H9 (cell line): Measurements from ENCODE around the gene RNF227. TPM values are rescaled to one million over a fixed set of nuclear protein-coding genes. Genes with fewer than 3 reads are reported as not detected.

Experiments used
- DNase-seq: peaks from one replicate; pipeline ENCODE4 v3.0.0-alpha.2; 2017
- H2AFZ ChIP-seq: one replicate; pipeline ENCODE4 v1.6.1; 2013; ENCODE audit warnings: mild to moderate bottlenecking, low read length, control low read depth, moderate library complexity
- H2AK5ac ChIP-seq: 2 replicates; pipeline ENCODE4 v1.6.1; 2013; ENCODE audit warnings: low read length, control low read depth, mixed read lengths; ENCODE audit not compliant: insufficient read length
- H2BK120ac ChIP-seq: one replicate; pipeline ENCODE4 v1.6.1; 2013; ENCODE audit warnings: low read depth, mild to moderate bottlenecking, low read length, control low read depth, inconsistent platforms; ENCODE audit not compliant: poor library complexity, severe bottlenecking
- H2BK12ac ChIP-seq: 2 replicates; pipeline ENCODE4 v1.6.1; 2013; ENCODE audit warnings: low read length, control low read depth, mixed read lengths, low read depth; ENCODE audit not compliant: insufficient read length
- H2BK15ac ChIP-seq: 2 replicates; pipeline ENCODE4 v1.6.1; 2013; ENCODE audit warnings: low read depth, low read length, control low read depth
- H2BK20ac ChIP-seq: one replicate; pipeline ENCODE4 v1.6.1; 2013; ENCODE audit warnings: low read depth, mild to moderate bottlenecking, low read length, control low read depth, inconsistent platforms; ENCODE audit not compliant: poor library complexity, severe bottlenecking
- H2BK5ac ChIP-seq: 2 replicates; pipeline ENCODE4 v1.6.1; 2013; ENCODE audit warnings: low read length, control low read depth, mixed read lengths; ENCODE audit not compliant: insufficient read length
- H3K14ac ChIP-seq: 2 replicates; pipeline ENCODE4 v1.6.1; 2013; ENCODE audit warnings: low read length, control low read depth; ENCODE audit not compliant: insufficient read depth
- H3K18ac ChIP-seq: 2 replicates; pipeline ENCODE4 v1.6.1; 2013; ENCODE audit warnings: low read depth, mild to moderate bottlenecking, mixed read lengths, low read length, control low read depth; ENCODE audit not compliant: insufficient read length
- H3K23ac ChIP-seq: 2 replicates; pipeline ENCODE4 v1.6.1; 2013; ENCODE audit warnings: low read length, control low read depth, mixed read lengths, low read depth; ENCODE audit not compliant: insufficient read length
- H3K23me2 ChIP-seq: 2 replicates; pipeline ENCODE4 v1.6.1; 2013; ENCODE audit warnings: low read depth, mild to moderate bottlenecking, mixed read lengths, low read length, control low read depth; ENCODE audit not compliant: insufficient read length, poor library complexity, severe bottlenecking
- H3K27ac ChIP-seq: 2 replicates; pipeline ENCODE4 v1.5.1; 2013; ENCODE audit warnings: low read length, control low read depth, mixed read lengths, low read depth; ENCODE audit not compliant: insufficient read length
- H3K27me3 ChIP-seq: 2 replicates; pipeline ENCODE4 v1.6.1; 2013; ENCODE audit warnings: low read length, control low read depth, inconsistent platforms; ENCODE audit not compliant: insufficient read depth
- H3K4ac ChIP-seq: 2 replicates; pipeline ENCODE4 v1.6.1; 2013; ENCODE audit warnings: low read depth, mild to moderate bottlenecking, control low read depth, inconsistent platforms, low read length, moderate library complexity
- H3K4me1 ChIP-seq: 2 replicates; pipeline ENCODE4 v1.6.1; 2013; ENCODE audit warnings: low read length, control low read depth, inconsistent platforms; ENCODE audit not compliant: insufficient read depth
- H3K4me2 ChIP-seq: 2 replicates; pipeline ENCODE4 v1.6.1; 2013; ENCODE audit warnings: low read length, control low read depth, mixed read lengths; ENCODE audit not compliant: insufficient read length, insufficient read depth
- H3K56ac ChIP-seq: 2 replicates; pipeline ENCODE4 v1.6.1; 2013; ENCODE audit warnings: low read depth, mild to moderate bottlenecking, mixed read lengths, low read length, control low read depth; ENCODE audit not compliant: insufficient read length
- H3K79me1 ChIP-seq: 2 replicates; pipeline ENCODE4 v1.6.1; 2013; ENCODE audit warnings: low read depth, mild to moderate bottlenecking, moderate library complexity, low read length, control low read depth, inconsistent platforms; ENCODE audit not compliant: insufficient read depth, poor library complexity, severe bottlenecking
- H3K79me2 ChIP-seq: 2 replicates; pipeline ENCODE4 v1.6.1; 2013; ENCODE audit warnings: low read length, control low read depth, inconsistent platforms; ENCODE audit not compliant: insufficient read depth
- H3K9ac ChIP-seq: 2 replicates; pipeline ENCODE4 v1.6.1; 2013; ENCODE audit warnings: low read length, control low read depth, mixed read lengths; ENCODE audit not compliant: insufficient read length; ENCODE audit errors: extremely low read depth
- H3K9me3 ChIP-seq: one replicate; pipeline ENCODE4 v1.6.1; 2013; ENCODE audit warnings: low read depth, low read length, inconsistent platforms; ENCODE audit not compliant: control insufficient read depth
- H3T11ph ChIP-seq: one replicate; pipeline ENCODE4 v1.6.1; 2013; ENCODE audit warnings: mild to moderate bottlenecking, low read length, control low read depth, inconsistent platforms
- H4K20me1 ChIP-seq: one replicate; pipeline ENCODE4 v1.6.1; 2013; ENCODE audit not compliant: control insufficient read depth, insufficient read length, insufficient read depth
- H4K5ac ChIP-seq: 2 replicates; pipeline ENCODE4 v1.6.1; 2013; ENCODE audit warnings: low read depth, mild to moderate bottlenecking, mixed read lengths, low read length, control low read depth; ENCODE audit not compliant: insufficient read length
- H4K8ac ChIP-seq: replicated peaks from 2 replicates; pipeline ENCODE4 v1.6.1; 2013; ENCODE audit warnings: low read length, control low read depth, mixed read lengths, low read depth; ENCODE audit not compliant: insufficient read length
- H4K91ac ChIP-seq: 2 replicates; pipeline ENCODE4 v1.6.1; 2013; ENCODE audit warnings: low read depth, mild to moderate bottlenecking, moderate library complexity, mixed read lengths, low read length, control low read depth; ENCODE audit not compliant: insufficient read length
- H3K27ac Mint-ChIP-seq, 3 experiments: 2 replicates in 2 of 3; 3 replicates in 1 of 3; pipeline ENCODE4 v1.8.0; 2020 to 2021; ENCODE audit warnings: mixed read lengths in 3 of 3, mild to moderate bottlenecking in 1 of 3, moderate library complexity in 1 of 3
- H3K27me3 Mint-ChIP-seq: 2 replicates; pipeline ENCODE4 v1.8.0; 2021; ENCODE audit warnings: low read depth, mild to moderate bottlenecking, moderate library complexity, mixed read lengths
- H3K36me3 Mint-ChIP-seq, 3 experiments: 2 replicates in 2 of 3; 3 replicates in 1 of 3; pipeline ENCODE4 v1.8.0; 2020 to 2021; ENCODE audit warnings: low read depth in 3 of 3, mixed read lengths in 3 of 3; ENCODE audit not compliant: insufficient read depth in 1 of 3
- H3K4me1 Mint-ChIP-seq, 2 experiments: 2 replicates each; pipeline ENCODE4 v1.8.0; 2020; ENCODE audit warnings: mixed read lengths in 2 of 2
- H3K4me3 Mint-ChIP-seq, 2 experiments: 2 replicates in 1 of 2; 3 replicates in 1 of 2; pipeline ENCODE4 v1.8.0; 2020 to 2021; ENCODE audit warnings: mild to moderate bottlenecking in 2 of 2, mixed read lengths in 2 of 2, moderate library complexity in 1 of 2
- H3K9me3 Mint-ChIP-seq, 2 experiments: 2 replicates in 1 of 2; 3 replicates in 1 of 2; pipeline ENCODE4 v1.8.0; 2020; ENCODE audit warnings: mild to moderate bottlenecking in 2 of 2, mixed read lengths in 2 of 2, moderate library complexity in 1 of 2
- WGBS: extraction: QIAGEN DNeasy Blood & Tissue Kit; methylation state at CpG from one replicate; pipeline ENCODE4 v1.1.7; 2013; ENCODE audit warnings: missing lambda C conversion rate, low lambda C conversion rate, mixed read lengths; ENCODE audit not compliant: insufficient read length; ENCODE audit errors: extremely low coverage; 5-methylcytosine and 5-hydroxymethylcytosine counted together
- total RNA-seq: library from RNA; stranded (reverse); gene quantifications from 2 replicates; pipeline ENCODE4 v1.2.1, GENCODE V29; 2021
- TF ChIP-seq, protein P1 (sequence below): fragments of 200-600 bp; sonication (generic); conservative IDR thresholded peaks from 3 replicates; pipeline ENCODE4 v1.8.0; 2021; ENCODE audit warnings: antibody characterized with exemption, mild to moderate bottlenecking

RNF227 gene
- total RNA-seq, 1 experiment from 2014 or later, result 1.9 TPM

GRCh38 chr17:7884581-7885366 lies 31.3 kb downstream of the RNF227 start:
- peak overlapping the region; percentile 75; the same call in 1 of the 2 replicates for H3K14ac ChIP-seq
- Mint-ChIP-seq H3K4me1 (peaks cover 3 to 4% of the 10 kb centered on the region in 2 experiments), H3K36me3 (no peaks in the 10 kb centered on the region), H3K27ac (no peak overlapping the region), H3K27me3 (no peaks in the 10 kb centered on the region; the same call in none of the 2 replicates), H3K9me3 (no peaks in the 10 kb centered on the region), H3K4me3 (peak overlapping the region; percentile 68 to 80)
- no peaks in the 10 kb centered on the region for H3K79me2 ChIP-seq
- no peaks in the 10 kb centered on the region for H4K20me1 ChIP-seq
- no peak overlapping the region for H3K9ac ChIP-seq
- H3K23ac ChIP-seq, result no peak overlapping the region
- WGBS, result no CpG with 5 or more reads among the region's 100 CpGs
- no peak overlapping the region for H2AK5ac ChIP-seq
- no peaks in the 10 kb centered on the region for H3K4me1 ChIP-seq
- no peaks in the 10 kb centered on the region; the same call in 1 of the 2 replicates for H3K27me3 ChIP-seq
- TF ChIP-seq, protein P1, sequence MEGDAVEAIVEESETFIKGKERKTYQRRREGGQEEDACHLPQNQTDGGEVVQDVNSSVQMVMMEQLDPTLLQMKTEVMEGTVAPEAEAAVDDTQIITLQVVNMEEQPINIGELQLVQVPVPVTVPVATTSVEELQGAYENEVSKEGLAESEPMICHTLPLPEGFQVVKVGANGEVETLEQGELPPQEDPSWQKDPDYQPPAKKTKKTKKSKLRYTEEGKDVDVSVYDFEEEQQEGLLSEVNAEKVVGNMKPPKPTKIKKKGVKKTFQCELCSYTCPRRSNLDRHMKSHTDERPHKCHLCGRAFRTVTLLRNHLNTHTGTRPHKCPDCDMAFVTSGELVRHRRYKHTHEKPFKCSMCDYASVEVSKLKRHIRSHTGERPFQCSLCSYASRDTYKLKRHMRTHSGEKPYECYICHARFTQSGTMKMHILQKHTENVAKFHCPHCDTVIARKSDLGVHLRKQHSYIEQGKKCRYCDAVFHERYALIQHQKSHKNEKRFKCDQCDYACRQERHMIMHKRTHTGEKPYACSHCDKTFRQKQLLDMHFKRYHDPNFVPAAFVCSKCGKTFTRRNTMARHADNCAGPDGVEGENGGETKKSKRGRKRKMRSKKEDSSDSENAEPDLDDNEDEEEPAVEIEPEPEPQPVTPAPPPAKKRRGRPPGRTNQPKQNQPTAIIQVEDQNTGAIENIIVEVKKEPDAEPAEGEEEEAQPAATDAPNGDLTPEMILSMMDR, result no peak
- no peak overlapping the region for H2AFZ ChIP-seq
- no peaks in the 10 kb centered on the region for H3K9me3 ChIP-seq
- no peak overlapping the region for H4K8ac ChIP-seq
- peak overlapping the region; percentile 43 for H3K4me2 ChIP-seq
- no peak overlapping the region for H3K4ac ChIP-seq
- no peak overlapping the region for H3K56ac ChIP-seq
- no peak overlapping the region for H3K18ac ChIP-seq
- H2BK5ac ChIP-seq, result no peak overlapping the region
- H3K23me2 ChIP-seq, result peaks cover 28% of the 10 kb centered on the region
- no peak overlapping the region for H4K91ac ChIP-seq
- H2BK15ac ChIP-seq, result no peak overlapping the region
- DNase-seq, result peak; percentile 34
- no peak overlapping the region for H4K5ac ChIP-seq
- H3K27ac ChIP-seq, result no peak overlapping the region
- H2BK120ac ChIP-seq, result no peak overlapping the region
- no peak overlapping the region for H3T11ph ChIP-seq
- no peak overlapping the region for H2BK20ac ChIP-seq
- no peak overlapping the region for H2BK12ac ChIP-seq
- no peaks in the 10 kb centered on the region for H3K79me1 ChIP-seq
